Transverse colon (tissue), 4 donors: ENCODE results near the gene TRIB2.

ENCODE experiments used
- EP300 ChIP-seq: sonication (generic); formaldehyde crosslinking; IDR thresholded peaks from one replicate; pipeline ENCODE4 v1.6.1; 2017; ENCODE audit warnings: antibody characterized with exemption, low read depth
- POLR2A ChIP-seq: fragments of 450-650 bp; IDR thresholded peaks from one replicate; pipeline ENCODE4 v1.6.1; 2016; ENCODE audit warnings: antibody characterized with exemption, mild to moderate bottlenecking, moderate library complexity
- POLR2AphosphoS5 ChIP-seq, 3 donors: sonication (generic); formaldehyde crosslinking; IDR thresholded peaks; one replicate each; pipeline ENCODE4 v1.6.1; 2016; ENCODE audit warnings: antibody characterized with exemption in 3 of 3
- TF ChIP-seq, protein P1 (sequence below), 5 experiments: fragments of 200-600 bp in 3 of 5; fragments of 450-650 bp in 2 of 5; sonication (generic) in 3 of 5; IDR thresholded peaks; 1 replicate in 2 of 5; 2 replicates in 3 of 5; pipeline ENCODE4 v1.5.1; 2016 to 2017; ENCODE audit warnings: antibody characterized with exemption in 5 of 5, inconsistent platforms in 3 of 5, mild to moderate bottlenecking in 2 of 5, moderate library complexity in 1 of 5

DNA sequence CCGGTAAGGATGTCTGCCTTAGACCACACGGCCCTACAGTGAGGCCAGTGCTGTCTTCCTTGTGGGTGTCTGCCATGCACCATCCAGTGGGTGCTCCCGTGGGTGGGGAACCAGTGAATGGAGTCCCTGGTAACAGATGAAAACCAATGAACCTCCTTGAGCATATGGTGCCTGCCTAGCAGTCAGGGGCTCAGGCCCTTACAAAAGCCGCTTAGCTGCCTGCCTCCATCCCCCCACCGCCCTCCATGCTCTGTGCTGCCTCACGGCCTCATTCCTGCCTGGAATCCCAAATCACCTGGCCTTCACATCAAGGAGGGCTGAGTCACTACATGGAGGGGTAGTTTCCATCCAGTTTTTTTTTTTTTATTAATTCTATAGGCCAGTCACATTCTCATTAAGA lies 30.8 kb upstream of the TRIB2 start:
- no peak for TF ChIP-seq EP300
- TF ChIP-seq, protein P1, sequence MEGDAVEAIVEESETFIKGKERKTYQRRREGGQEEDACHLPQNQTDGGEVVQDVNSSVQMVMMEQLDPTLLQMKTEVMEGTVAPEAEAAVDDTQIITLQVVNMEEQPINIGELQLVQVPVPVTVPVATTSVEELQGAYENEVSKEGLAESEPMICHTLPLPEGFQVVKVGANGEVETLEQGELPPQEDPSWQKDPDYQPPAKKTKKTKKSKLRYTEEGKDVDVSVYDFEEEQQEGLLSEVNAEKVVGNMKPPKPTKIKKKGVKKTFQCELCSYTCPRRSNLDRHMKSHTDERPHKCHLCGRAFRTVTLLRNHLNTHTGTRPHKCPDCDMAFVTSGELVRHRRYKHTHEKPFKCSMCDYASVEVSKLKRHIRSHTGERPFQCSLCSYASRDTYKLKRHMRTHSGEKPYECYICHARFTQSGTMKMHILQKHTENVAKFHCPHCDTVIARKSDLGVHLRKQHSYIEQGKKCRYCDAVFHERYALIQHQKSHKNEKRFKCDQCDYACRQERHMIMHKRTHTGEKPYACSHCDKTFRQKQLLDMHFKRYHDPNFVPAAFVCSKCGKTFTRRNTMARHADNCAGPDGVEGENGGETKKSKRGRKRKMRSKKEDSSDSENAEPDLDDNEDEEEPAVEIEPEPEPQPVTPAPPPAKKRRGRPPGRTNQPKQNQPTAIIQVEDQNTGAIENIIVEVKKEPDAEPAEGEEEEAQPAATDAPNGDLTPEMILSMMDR (IDR thresholded peaks at IDR 0.05): no peak
- TF ChIP-seq POLR2A: no peak
- TF ChIP-seq POLR2AphosphoS5 (IDR thresholded peaks at IDR 0.05): no peak
